ENCODE data around the gene TMEM14A.
"Not testable (repeated sequence)": the region's sequence is repeated elsewhere in the genome, so short reads cannot be mapped to it uniquely, and the experiment has no call there.

Gene TMEM14A

GRCh38 chr6:52697903-52698302, 27.0 kb downstream of the TMEM14A start:
- DNase-seq (ENCODE audit: low spot score) = no peak

- DNase-seq (ENCODE audit: low spot score) = no peak
Measured at GRCh38 chr6:52704060-52704459, 33.1 kb downstream of the TMEM14A start.

- not testable (repeated sequence) for DNase-seq (ENCODE audit: low spot score)
Measured at GRCh38 chr6:52704781-52705502, 34.0 kb downstream of the TMEM14A start.

- no peak for DNase-seq (ENCODE audit: low spot score)
Measured at GRCh38 chr6:52706001-52706400, 35.1 kb downstream of the TMEM14A start.

GRCh38 chr6:52707963-52708680, 37.2 kb downstream of the TMEM14A start:
- DNase-seq (ENCODE audit: low spot score) = no peak

- no peak for DNase-seq (ENCODE audit: low spot score)
Measured at GRCh38 chr6:52712136-52712535, 41.2 kb downstream of the TMEM14A start.

- not testable (repeated sequence) for DNase-seq (ENCODE audit: low spot score)
Measured at GRCh38 chr6:52714761-52715160, 43.8 kb downstream of the TMEM14A start.

GRCh38 chr6:52718550-52718949, 47.6 kb downstream of the TMEM14A start:
- DNase-seq (ENCODE audit: low spot score) = no peak

- DNase-seq (ENCODE audit: low spot score) = no peak
Measured at GRCh38 chr6:52720321-52720720, 49.4 kb downstream of the TMEM14A start.

- DNase-seq (ENCODE audit: low spot score) = no peak
Measured at GRCh38 chr6:52724042-52724405, 53.1 kb downstream of the TMEM14A start.

GRCh38 chr6:52724406-52725121, 53.7 kb downstream of the TMEM14A start:
- DNase-seq (ENCODE audit: low spot score) = peak; percentile 44

- DNase-seq (ENCODE audit: low spot score) = no peak
Measured at GRCh38 chr6:52725143-52725534, 54.2 kb downstream of the TMEM14A start.

- DNase-seq (ENCODE audit: low spot score) = no peak
Measured at GRCh38 chr6:52725535-52726192, 54.8 kb downstream of the TMEM14A start.

- DNase-seq (ENCODE audit: low spot score) = no peak
Measured at GRCh38 chr6:52726193-52726542, 55.3 kb downstream of the TMEM14A start.

GRCh38 chr6:52726741-52727535, 56.0 kb downstream of the TMEM14A start:
- no peak for DNase-seq (ENCODE audit: low spot score)

- DNase-seq (ENCODE audit: low spot score) = no peak
Measured at GRCh38 chr6:52727908-52728307, 57.0 kb downstream of the TMEM14A start.

- no peak for DNase-seq (ENCODE audit: low spot score)
Measured at GRCh38 chr6:52728394-52728793, 57.5 kb downstream of the TMEM14A start.

GRCh38 chr6:52729576-52729975, 58.7 kb downstream of the TMEM14A start:
- no peak for DNase-seq (ENCODE audit: low spot score)

- DNase-seq (ENCODE audit: low spot score) = no peak
Measured at GRCh38 chr6:52731719-52732118, 60.8 kb downstream of the TMEM14A start.

GRCh38 chr6:52733172-52733571, 62.3 kb downstream of the TMEM14A start:
- DNase-seq (ENCODE audit: low spot score) = no peak

- no peak for DNase-seq (ENCODE audit: low spot score)
Measured at GRCh38 chr6:52734072-52734471, 63.2 kb downstream of the TMEM14A start.

GRCh38 chr6:52735071-52735470, 64.2 kb downstream of the TMEM14A start:
- no peak for DNase-seq (ENCODE audit: low spot score)
